Activated T-cell treated with anti-CD3 and anti-CD28 coated beads for 4 hours (primary cell): ENCODE measurements around the gene SORCS2.

Experiments used
- DNase-seq: peaks from one replicate; pipeline ENCODE4 v3.0.0-alpha.2; 2020

The SORCS2 gene

DNA sequence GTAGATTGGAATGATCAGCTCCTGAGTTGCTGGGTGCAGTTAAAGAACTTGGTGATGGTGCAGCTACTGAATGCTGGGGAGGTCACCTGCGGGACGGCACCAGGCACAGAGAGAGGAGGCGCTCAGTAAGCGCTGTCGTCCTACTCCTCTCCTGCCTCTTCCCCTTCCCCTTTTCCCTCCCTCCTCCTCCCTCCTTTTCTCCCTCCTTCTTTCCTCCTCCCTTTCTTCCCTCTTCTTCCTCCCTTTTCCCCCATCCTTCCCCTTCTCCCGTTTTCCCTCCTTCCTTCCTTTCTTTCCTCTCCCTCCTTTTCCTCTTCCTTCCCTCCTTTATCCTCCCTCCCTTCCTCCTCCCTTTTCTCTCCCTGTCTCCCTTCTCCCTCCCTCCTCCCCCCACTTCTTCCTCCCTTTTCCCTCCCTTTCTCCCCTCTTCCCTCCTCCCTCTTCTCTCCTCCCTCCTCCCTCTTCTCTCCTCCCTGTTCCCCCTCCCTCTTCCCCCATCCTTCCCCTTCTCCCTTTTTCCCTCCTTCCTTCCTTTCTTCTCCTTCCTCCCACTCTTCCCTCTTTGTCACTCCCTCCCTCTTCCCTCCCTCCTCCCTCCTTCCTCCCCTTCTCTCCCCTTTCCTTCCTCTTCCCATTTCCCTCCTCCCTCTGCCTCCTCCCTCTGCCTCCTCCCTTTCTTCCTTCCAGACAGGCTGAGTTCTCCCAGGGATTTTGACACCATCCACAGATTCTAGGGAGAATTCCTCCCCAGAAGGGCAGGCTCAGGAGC, 330.3 kb downstream of the SORCS2 start:
- DNase-seq: no peak

DNA sequence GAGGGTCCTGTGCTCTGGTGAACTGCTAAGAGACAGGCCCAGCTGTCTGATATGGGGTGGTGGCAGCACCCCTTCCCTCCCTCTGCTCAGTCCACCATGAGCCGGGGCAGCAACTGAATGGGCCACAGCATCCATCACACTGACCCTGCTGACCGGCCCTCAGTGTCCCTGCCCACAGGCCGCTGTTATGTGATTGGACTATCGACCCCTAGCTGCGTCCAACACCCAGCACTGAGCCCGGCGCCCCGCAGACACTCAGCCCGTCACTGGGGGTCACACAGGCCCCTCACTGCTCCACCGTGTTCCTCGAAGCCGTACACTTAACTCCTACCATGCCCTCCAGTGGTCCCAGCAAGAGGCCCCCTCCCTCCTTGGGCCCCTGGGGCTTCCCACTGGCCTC, 331.2 kb downstream of the SORCS2 start:
- DNase-seq: no peak

DNA sequence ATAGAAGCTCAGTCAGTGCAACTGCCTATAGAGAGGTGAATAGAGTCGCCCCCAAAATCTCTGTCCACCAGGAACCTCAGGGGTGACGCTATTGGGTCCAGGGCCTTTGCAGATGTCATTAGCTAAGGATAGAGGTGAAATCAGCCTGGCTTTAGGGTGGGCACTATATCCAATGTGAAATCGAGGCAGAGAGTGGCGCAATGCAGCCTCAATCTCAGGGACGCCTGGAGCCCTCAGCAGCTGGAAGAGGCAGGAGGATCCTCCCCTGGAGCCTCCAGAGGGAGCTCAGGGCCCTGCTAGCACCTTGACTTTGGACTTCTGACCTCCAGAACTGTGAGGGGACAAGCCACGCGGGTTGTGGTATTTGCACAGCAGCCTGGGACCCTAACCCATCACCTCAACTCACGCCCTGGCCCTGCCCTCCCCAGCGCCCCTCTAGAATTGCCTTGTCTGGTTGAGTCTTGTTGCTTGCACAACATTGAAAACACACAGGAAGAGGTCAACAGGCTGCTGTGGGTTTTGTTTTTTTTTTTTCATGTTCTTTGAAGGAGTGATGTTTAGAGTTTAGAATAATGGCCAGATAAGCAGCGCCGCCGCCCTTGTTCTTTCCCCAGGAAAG, 331.8 kb downstream of the SORCS2 start:
- DNase-seq: no peak

DNA sequence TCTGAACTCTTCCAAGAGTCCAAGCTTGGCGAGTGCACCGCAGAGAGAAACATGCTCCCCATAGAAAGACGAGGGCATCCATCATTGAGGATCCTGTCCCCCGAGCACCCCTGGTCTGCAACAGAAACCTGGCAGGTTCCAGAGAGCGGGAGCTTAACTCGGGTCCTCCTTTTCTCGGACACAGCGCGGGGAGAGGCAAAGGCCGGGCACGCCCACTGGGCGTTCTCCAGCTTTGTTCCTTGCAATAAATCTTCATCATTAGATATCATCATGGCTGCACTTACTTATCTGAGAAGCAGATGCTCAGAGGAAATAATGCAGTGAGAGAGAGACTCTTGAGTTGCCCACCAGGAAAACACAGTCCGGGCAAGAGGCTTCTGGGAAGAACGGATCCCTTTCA, 332.5 kb downstream of the SORCS2 start:
- DNase-seq: no peak

DNA sequence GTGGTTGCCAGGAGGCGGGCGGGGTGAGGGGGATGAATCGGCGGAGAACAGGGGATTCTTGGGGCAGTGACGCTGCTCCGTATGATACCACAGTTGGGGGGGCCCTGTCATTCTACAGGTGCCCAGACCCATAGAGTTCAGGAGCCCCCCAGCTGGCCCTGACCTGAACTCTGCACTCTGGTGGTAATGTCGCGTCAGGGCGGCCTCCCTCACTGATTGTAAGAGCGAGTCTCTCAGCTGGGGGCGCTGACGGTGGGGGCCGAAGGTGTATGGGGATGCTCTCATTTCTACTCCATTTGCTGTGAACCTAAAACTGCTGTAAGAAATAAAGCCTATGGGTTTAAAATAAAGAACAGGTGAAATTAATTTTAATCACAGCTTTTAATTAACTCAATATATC, 334.2 kb downstream of the SORCS2 start:
- no peak for DNase-seq

DNA sequence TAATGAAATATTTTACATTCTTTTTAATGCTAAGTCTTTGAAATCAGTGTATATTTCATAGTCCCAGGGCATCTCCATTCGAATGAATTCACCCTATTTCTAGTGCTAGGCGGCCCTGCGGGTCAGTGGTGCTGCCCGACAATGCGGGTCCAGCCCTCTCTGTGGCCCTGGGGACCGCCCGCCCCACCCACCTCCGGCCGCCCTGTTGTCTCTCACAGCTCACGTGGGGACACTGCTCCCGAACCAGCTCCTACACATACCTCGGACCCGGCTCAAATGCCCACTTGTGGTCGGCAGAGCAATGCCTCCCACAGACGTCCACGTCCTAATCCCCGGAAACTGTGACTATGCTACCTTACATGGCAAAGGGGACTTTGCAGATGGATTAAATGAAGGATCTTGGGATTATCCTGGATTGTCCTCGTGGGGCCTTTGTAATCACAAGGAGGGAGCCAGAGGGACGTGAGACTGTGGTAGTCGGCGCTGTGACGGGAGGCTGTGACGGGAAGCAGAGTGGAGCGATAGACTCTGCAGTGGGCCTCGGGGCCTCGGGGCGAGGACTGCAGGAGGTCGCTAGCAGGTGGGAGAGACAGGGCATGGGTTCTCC, 334.7 kb downstream of the SORCS2 start:
- no peak for DNase-seq

DNA sequence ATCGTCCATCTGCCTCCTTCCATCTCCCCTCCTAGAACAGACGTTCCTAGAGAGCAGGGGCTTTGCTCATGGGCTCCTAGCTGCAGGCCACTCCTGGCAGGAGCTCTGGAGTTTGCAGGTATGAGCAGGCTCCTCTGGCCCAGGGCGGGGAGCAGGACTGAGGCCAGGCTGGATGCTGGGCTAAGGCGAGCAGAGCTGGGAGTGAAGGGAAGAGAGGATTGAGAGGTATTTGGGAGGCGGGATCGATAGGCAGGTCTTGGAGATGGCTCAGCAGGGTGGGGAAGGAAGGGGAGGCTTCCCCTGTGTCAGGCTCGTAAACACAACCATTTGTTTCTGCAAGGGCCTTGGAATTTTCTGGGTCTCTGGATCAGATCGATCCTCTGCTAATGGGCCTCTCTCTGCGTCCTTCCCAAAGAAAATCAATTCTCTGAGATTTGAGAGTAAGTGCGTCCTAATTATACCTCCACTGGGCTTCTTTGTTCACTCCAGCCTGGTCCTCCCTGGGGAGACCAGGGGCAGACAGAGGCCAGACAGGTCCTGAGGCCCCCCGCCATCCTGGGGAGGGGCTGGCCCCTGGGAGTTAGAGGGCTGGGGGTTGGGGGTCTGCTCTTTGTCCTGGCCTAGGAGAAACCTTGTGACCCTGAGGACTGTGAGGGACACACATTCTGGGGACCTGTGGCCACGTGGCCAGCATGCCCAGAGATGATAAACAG, 337.2 kb downstream of the SORCS2 start:
- DNase-seq: no peak

DNA sequence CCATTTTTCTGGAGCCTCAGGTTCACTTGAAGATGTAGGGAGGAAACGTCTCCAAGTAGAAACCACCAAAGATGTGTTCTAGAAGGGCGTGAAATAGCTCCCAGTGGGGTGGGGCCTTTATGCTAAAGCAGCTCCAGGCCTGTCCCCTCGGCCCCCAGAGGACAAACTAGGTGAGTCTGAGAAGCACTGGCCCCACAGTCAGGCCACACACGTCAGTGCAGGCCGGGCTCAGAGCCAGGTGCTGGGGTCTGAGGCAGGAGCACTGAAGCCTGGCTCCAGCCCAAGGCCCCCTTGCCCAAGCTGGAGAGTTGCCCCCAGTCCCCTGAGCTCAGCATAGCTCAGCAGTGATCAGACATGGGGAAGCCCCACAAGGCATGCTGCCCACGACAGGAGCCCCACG, 337.7 kb downstream of the SORCS2 start:
- no peak for DNase-seq

DNA sequence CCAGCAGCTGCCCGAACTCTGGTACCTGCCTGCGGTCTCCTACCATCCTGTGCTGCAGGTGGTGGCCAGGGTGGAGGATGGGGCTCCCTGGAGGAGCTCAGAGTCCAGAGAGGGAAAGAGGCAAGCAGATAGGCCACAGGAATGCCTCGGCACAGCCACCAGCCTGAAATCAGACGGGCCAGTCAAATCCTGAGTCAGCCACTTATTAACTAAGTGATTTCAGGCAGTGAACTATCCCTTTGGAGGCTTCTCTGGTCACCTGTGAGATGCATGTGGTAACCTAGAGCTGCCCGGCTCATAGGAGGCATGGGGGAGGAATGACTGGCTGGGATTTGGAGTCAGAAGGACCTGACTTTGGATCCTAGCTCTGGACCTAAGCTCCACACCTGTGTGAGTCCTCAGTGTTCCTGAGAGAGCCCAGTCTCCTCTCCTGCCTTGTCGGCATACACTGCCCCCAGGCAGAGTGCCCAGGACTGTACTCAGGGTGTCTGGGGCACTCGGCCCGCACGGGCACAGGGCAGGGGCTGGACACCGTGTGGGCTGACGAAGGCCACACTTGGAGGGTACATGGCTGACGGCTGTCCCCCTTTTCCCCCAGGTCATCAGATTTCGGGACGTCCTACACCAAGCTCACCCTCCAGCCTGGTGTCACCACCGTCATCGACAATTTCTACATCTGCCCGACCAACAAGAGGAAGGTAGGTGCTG, 338.7 kb downstream of the SORCS2 start:
- no peak for DNase-seq

DNA sequence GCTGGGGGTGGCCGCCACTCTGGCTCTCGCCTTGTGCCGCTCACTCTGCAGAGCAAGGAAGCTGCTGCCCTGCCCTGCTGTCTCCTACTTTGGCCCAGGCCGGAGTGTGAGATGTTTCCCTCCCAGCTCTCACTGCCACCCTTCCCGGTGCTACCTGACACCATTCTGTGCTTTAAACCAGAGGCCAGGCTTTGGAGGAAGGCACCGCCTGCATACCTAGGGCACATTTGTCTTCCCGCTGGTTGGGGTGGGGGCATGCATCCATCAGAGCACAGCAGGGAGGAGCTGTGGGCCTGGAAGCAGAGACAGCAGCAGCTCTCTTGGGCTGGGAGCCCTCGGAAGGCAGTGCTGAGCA, 339.3 kb downstream of the SORCS2 start:
- no peak for DNase-seq

DNA sequence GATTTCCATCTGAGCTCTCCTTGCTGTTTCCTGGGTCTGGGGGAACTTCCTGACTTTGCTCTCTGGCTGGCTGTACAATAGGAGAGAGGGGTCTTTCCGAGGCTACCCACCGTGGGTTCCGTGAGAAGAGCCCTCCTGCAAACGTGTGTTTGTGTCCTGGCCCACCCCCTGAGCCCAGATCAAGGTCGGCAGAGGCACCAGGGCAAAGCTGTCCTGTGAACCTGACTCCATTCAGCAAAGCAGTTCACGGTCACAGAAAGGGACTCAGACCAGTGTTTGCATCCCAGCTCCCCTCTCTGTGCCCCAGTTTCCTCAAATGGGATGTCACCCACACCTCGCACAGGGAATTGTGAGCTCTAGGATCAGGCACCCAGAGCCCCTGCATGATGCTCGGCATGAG, 339.7 kb downstream of the SORCS2 start:
- no peak for DNase-seq

DNA sequence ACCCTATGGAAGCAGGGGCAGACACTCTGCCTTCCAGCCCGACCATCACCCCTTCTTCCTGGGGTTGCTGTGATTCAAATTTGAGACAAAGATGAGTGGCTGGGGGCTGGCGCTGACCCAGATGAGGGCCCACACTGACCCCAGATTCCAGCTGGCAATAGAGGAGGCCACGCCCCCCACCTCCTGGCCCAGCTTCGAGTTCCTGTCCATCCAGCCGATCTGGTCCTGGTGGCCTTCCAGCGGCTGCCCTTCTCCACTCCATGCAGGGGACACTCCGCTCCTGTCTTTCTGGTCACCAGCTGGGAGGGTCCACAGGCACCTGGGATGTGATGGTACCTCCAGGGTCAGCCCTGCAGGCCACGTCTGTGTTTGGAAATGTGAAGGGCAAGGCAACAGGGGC, 340.9 kb downstream of the SORCS2 start:
- DNase-seq: no peak

DNA sequence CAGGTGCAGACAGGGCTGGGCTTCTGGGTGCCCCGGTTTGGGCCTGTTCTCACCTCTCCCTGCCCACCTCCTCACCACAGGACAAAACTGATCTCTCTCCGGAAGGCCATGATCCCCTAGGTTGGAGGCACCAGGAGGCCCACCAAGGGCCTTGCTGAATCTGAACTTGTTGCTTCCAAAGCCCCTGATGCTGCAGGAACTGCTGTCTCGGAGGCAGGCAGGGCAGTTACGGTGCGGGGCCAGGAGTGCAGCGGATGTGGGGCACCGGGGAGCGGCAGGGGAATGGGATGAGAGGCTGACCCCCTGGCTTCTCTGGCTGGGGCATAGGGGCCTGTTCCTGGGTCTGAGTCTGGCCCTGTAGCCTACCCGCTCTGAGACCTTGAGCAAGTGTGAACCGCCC, 342.8 kb downstream of the SORCS2 start:
- DNase-seq: no peak

DNA sequence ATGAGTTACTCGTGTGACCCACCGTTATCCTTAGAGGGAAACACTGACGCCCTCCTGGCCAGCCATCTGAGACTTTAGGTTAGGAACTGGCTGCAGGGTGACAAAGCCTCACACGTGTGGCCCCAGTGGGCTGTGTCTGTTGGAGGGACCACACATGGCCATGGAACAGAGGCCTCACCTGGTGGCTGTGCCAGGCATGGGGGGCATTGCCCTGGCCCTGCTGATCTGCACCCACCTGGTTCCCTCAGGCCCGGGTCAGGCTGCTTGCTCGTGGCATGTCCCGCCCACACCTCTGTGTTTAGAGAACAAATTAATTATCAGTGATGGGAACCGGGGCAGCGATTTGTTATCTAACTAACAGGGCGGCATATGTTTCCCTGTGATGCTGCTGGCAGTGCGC, 343.3 kb downstream of the SORCS2 start:
- no peak for DNase-seq

DNA sequence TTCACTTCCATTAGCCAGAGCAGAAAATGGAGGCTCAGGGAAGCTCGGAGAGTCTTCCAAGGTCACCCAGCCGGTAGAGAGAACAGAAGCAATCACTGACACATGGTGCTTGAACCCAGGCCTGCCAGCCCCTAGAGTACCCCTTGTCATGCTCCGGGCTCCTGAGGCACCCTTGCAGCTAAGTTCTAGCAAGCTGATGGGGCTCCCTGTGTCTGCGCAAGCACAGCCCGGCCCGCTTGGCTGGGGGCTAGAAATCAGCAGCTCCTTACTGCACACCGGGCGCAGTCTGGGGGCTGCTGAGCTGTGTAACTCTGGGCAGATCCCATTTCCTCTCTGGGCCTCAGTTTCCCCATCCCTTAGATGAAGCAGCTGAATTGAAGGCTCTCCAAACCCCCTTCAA, 344.5 kb downstream of the SORCS2 start:
- DNase-seq: no peak

DNA sequence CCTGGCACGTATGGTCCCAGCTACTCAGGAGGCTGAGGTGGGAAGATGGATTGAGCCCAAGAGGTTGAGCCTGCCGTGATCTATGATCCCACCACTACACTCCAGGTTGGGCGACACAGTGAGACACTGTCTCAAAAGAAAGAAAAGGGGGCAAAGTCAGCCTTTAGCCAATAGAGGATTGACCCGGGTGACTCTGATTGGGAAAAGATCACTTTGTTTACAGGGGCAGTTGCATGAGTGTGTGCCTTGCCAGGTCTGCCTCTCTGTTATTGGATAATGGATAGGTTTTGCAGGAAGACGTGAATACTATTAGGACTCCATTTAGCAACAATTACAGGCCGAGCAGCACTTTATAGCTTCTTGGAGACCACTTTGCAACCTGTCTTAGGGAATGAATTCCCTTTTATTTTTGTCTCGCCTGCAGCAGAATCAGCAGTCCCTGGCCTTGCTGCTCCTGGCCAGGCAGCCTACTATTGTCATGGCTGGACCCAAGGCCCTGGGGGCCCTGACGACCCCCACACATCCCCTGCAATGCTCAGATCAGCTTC, 345.6 kb downstream of the SORCS2 start:
- DNase-seq: no peak

DNA sequence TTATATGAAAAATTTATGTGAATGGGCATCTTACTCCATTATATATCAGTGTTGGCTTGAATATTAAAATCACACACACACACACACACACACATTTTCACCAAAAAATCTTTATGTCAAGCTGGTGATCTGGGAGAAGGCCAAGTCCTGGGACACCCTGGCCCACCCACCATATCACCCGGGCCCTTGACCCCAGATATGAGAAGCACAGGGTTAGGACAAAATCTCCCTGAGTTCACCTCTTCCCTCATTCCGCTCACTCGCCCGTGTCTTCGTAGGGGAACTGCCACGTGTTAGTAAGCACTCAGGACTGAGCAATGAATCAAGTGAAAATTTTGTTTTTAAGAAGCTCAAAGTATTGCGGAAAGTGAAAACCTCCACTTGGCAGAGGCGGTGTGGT, 346.2 kb downstream of the SORCS2 start:
- DNase-seq: no peak

DNA sequence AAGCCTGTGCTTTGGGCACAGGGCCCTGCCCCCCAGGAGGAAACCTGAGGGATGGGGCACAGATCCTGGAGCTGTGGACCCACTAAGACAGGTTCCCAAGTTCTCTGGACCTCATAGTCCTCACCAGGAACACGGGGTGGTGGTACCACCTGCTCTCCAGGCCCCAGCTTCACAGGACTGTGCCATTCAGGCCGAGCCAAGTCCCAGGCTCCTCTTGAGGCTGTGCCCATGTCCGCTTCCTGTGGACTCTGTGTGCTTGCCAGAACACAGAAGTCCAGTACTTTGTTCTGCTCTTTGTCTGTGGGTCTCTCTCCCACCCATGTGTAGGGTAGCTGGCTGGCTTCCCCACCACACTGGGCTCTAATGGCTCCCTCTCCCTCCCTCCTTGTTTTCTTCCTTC, 346.8 kb downstream of the SORCS2 start:
- no peak for DNase-seq

DNA sequence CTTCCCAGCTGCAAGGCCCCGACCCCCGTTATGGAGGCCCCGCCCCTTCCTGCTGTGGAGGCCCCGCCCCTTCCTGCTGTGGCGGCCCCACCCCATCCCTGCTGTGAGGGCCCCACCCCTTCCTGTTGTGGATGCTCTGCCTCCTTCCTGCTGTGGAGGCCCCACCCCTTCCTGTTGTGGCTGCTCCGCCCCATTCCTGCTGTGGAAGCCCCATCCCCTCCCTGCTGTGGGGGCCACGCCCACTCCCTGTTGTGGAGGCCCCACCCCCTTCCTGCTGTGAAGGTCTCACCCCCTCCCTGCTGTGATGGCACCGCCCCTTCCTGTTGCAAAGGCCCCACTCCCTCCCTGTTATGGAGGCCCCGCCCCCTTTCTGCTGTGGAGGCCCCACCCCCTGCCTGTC, 347.3 kb downstream of the SORCS2 start:
- no peak for DNase-seq

DNA sequence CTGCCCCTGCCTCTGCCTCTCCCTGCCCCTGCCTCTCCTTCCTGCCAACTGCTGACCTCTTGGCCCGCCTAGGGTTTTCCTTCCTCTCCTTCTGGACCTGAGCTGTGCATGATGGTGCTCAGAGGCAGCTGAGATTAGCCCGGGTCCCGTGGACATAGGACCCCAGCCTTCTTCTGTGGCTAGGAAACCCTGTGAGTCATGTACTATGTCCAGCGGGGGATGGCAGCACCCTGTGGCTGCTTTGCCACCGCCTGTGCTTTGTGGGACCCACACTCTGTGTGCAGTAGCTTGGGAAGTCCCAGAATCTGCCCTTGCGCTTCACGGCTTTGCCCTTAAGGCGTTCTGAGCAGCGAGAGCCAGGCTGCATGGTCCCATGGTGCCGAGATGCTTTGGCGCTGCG, 347.9 kb downstream of the SORCS2 start:
- no peak for DNase-seq

DNA sequence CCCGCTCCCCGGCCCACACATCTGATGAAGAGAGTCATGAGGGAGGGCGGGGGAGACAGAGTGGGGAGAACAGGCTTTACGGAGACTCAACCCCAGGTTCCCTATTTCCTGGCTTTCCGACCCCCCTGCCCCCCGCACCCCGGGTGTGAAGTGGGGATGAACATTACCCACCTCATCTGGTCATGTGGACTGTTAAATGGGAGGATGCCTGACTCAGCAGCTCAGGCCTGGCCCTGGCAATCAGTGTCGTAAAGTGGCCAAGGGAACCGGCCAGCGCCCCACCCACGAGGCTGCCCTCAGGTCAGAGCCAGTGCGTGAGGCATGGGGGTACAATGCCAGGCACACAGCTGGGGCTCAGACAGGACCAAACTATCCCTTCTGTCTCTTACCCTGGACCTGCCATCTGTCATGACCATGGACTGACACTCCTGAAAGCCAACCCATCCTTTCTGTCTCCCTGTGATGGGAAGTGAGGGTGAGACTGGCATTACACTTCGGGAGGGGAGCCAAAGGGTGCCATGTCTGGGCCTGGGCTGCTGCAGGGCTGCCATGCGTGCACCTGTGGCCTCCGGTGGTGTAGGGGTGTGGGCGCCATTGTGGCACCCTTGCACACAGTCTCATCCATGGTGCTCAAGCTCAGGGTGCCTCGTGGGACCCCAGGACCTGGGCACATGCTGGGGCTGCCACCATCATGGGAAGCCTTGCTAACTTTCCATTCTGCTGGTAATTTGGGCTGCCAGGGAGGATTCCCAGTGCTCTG, 348.5 kb downstream of the SORCS2 start:
- no peak for DNase-seq

DNA sequence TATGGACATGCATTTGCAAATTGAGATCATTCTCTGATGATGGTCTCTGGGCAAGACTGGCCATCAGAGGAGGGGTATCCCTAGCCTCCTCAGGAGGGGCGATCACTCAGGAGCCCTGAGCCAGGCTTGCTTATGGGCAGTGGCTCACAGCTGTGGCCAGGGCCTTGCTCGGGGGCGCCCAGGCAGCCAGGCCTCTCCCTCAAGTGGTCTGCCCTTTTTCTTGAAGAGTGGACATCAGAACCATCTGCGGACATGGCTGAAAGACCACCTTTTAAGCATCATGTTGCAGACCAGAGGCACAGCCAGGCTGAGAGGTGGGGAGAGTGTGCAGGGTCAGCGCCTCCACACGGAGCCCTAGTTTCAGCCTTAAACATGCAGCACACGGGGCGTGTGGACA, 349.1 kb downstream of the SORCS2 start:
- no peak for DNase-seq
